Stimulated activated CD4-positive, alpha-beta T cell treated with anti-CD3 and anti-CD28 coated beads, Interleukin-2, amount 100 ng/mL, for 4 hours (primary cell): ENCODE measurements around the gene ELMO2.

Experiments used
- DNase-seq: peaks from one replicate; pipeline ENCODE4 v3.0.0-alpha.2; 2020; ENCODE audit warnings: low read depth

The ELMO2 gene

GRCh38 chr20:46332373-46333160 lies 73.8 kb downstream of the ELMO2 start:
- DNase-seq, result no peak

- no peak for DNase-seq
Observed at GRCh38 chr20:46331611-46332361, 74.6 kb downstream of the ELMO2 start.

GRCh38 chr20:46330831-46331371 lies 75.5 kb downstream of the ELMO2 start:
- DNase-seq, result no peak

GRCh38 chr20:46330072-46330763 lies 76.2 kb downstream of the ELMO2 start:
- no peak for DNase-seq

- no peak for DNase-seq
Observed at GRCh38 chr20:46328200-46328882, 78.1 kb downstream of the ELMO2 start.

- no peak for DNase-seq
Observed at GRCh38 chr20:46327557-46327956, 78.9 kb downstream of the ELMO2 start.

- DNase-seq, result no peak
Observed at GRCh38 chr20:46325789-46326188, 80.6 kb downstream of the ELMO2 start.

- DNase-seq, result no peak
Observed at GRCh38 chr20:46324960-46325703, 81.3 kb downstream of the ELMO2 start.

GRCh38 chr20:46324379-46324778 lies 82.0 kb downstream of the ELMO2 start:
- no peak for DNase-seq

GRCh38 chr20:46323557-46323956 lies 82.9 kb downstream of the ELMO2 start:
- no peak for DNase-seq

- no peak for DNase-seq
Observed at GRCh38 chr20:46322641-46323040, 83.8 kb downstream of the ELMO2 start.

GRCh38 chr20:46317685-46318177 lies 88.7 kb downstream of the ELMO2 start:
- no peak for DNase-seq

- no peak for DNase-seq
Observed at GRCh38 chr20:46316984-46317684, 89.3 kb downstream of the ELMO2 start.
